Astrocyte of the spinal cord (primary cell): ENCODE measurements around the gene BCAS3.
"Not testable (repeated sequence)": the region's sequence is repeated elsewhere in the genome, so short reads cannot be mapped to it uniquely, and the experiment has no call there.

ENCODE experiments used
- DNase-seq: peaks from one replicate; pipeline ENCODE4 v3.0.0; 2011; ENCODE audit warnings: low read depth, low spot score
- H3K4me3 ChIP-seq: 2 replicates; pipeline ENCODE4 v1.5.1; 2011; ENCODE audit warnings: low read depth, mild to moderate bottlenecking, low read length, moderate library complexity
- CTCF ChIP-seq: IDR thresholded peaks from 2 replicates; pipeline ENCODE4 v1.5.1; 2012; ENCODE audit warnings: low read depth, mild to moderate bottlenecking, low read length, inconsistent platforms
- in situ Hi-C: cut with HindIII; loops from 2 replicates; pipeline ENCODE4 v1.10.0; 2017; ENCODE audit warnings: low sequenced_read_pairs

The BCAS3 gene

GRCh38 chr17:60933739-60934138, 256.1 kb downstream of the BCAS3 start:
- in situ Hi-C loops = no loop called here
- no peak for DNase-seq
- TF ChIP-seq CTCF = no peak
- no peak overlapping the region for H3K4me3 ChIP-seq

GRCh38 chr17:60934723-60935122, 257.1 kb downstream of the BCAS3 start:
- in situ Hi-C loops = no loop called here
- no peak for TF ChIP-seq CTCF
- DNase-seq = no peak
- no peak overlapping the region for H3K4me3 ChIP-seq

- DNase-seq, H3K4me3 ChIP-seq, in situ Hi-C loops: not testable (repeated sequence)
Measured at GRCh38 chr17:60935991-60936390, 258.3 kb downstream of the BCAS3 start.

- H3K4me3 ChIP-seq = no peak overlapping the region
- in situ Hi-C loops = no loop called here
- no peak for TF ChIP-seq CTCF
- no peak for DNase-seq
Measured at GRCh38 chr17:60939318-60939717, 261.7 kb downstream of the BCAS3 start.

- peak; percentile 90 for DNase-seq
- H3K4me3 ChIP-seq = no peak overlapping the region
- no peak for TF ChIP-seq CTCF
- in situ Hi-C loops = no loop called here
Measured at GRCh38 chr17:60941028-60941427, 263.4 kb downstream of the BCAS3 start.

GRCh38 chr17:60941571-60941970, 263.9 kb downstream of the BCAS3 start:
- no peak overlapping the region for H3K4me3 ChIP-seq
- in situ Hi-C loops = no loop called here
- no peak for TF ChIP-seq CTCF
- DNase-seq = no peak

GRCh38 chr17:60944751-60945150, 267.1 kb downstream of the BCAS3 start:
- no peak for DNase-seq
- TF ChIP-seq CTCF = no peak
- in situ Hi-C loops = no loop called here
- no peak overlapping the region for H3K4me3 ChIP-seq
